Inflammatory macrophage treated with lipopolysaccharide for 1 hour (primary cell): Measurements from ENCODE around the gene C22orf23.

ENCODE experiments used
- DNase-seq, 2 donors: peaks; one replicate each; pipeline ENCODE4 v3.0.0-alpha.2; 2020 to 2022

C22orf23 gene

GRCh38 chr22:37953437-37954179, at the start of gene C22orf23, which contains the start of gene POLR2F:
Gene C22orf23, minus strand, starts transcription at chr22:37953601. Its CDS starts 452 bp downstream, at chr22:37953149.
Gene POLR2F, plus strand, starts transcription at chr22:37953699. Its CDS starts 89 bp downstream, at chr22:37953788.
- DNase-seq = peak; percentile 92 to 99

GRCh38 chr22:37999640-38000272, 46.4 kb upstream of the C22orf23 start:
- no peak for DNase-seq

- DNase-seq = no peak
Observed at GRCh38 chr22:37999236-37999635, 45.8 kb upstream of the C22orf23 start.

GRCh38 chr22:37998543-37998942, 45.1 kb upstream of the C22orf23 start:
- no peak for DNase-seq

- no peak for DNase-seq
Observed at GRCh38 chr22:37996515-37997246, 43.3 kb upstream of the C22orf23 start.

- no peak for DNase-seq
Observed at GRCh38 chr22:37996079-37996478, 42.7 kb upstream of the C22orf23 start.

- no peak for DNase-seq
Observed at GRCh38 chr22:37995460-37995859, 42.1 kb upstream of the C22orf23 start.

GRCh38 chr22:37994982-37995381, 41.6 kb upstream of the C22orf23 start:
- DNase-seq = no peak

- DNase-seq = no peak
Observed at GRCh38 chr22:37994049-37994448, 40.6 kb upstream of the C22orf23 start.

GRCh38 chr22:37991731-37992442, 38.5 kb upstream of the C22orf23 start:
- DNase-seq = no peak

GRCh38 chr22:37990862-37991261, 37.5 kb upstream of the C22orf23 start:
- no peak for DNase-seq

- DNase-seq = no peak
Observed at GRCh38 chr22:37990301-37990700, 36.9 kb upstream of the C22orf23 start.

GRCh38 chr22:37989146-37990045, 36.0 kb upstream of the C22orf23 start:
- DNase-seq = no peak

GRCh38 chr22:37986371-37986770, 33.0 kb upstream of the C22orf23 start:
- no peak for DNase-seq

- no peak for DNase-seq
Observed at GRCh38 chr22:37985751-37986281, 32.4 kb upstream of the C22orf23 start.

- no peak for DNase-seq
Observed at GRCh38 chr22:37985050-37985585, 31.7 kb upstream of the C22orf23 start.

GRCh38 chr22:37983860-37984791, 30.7 kb upstream of the C22orf23 start, which contains the start of gene SOX10:
Gene SOX10, minus strand, starts transcription at chr22:37984555. Its CDS starts 771 bp downstream, at chr22:37983784.
- no peak for DNase-seq

- DNase-seq = no peak
Observed at GRCh38 chr22:37982938-37983859, 29.8 kb upstream of the C22orf23 start.
